ENCODE results near the gene CITED1.
A peak's percentile ranks its signal among the peaks of the same experiment; 100 is the strongest.

CITED1 gene

GRCh38 chrX:72265263-72265662, 40.5 kb downstream of the CITED1 start:
- TF ChIP-seq FOXP2 (optimal IDR thresholded peaks at IDR 0.05; ENCODE audit: borderline replicate concordance, extremely low read depth, extremely low read length, insufficient read depth) (no peak), TAF1 (IDR thresholded peaks at IDR 0.05; ENCODE audit: borderline replicate concordance, insufficient read depth, low read length) (no peak), POLR2AphosphoS5 (IDR thresholded peaks at IDR 0.05; ENCODE audit: low read depth, low read length) (no peak), SIN3A (IDR thresholded peaks at IDR 0.05; ENCODE audit: borderline replicate concordance, insufficient read depth, low read length) (no peak)
- TF ChIP-seq, protein P1, sequence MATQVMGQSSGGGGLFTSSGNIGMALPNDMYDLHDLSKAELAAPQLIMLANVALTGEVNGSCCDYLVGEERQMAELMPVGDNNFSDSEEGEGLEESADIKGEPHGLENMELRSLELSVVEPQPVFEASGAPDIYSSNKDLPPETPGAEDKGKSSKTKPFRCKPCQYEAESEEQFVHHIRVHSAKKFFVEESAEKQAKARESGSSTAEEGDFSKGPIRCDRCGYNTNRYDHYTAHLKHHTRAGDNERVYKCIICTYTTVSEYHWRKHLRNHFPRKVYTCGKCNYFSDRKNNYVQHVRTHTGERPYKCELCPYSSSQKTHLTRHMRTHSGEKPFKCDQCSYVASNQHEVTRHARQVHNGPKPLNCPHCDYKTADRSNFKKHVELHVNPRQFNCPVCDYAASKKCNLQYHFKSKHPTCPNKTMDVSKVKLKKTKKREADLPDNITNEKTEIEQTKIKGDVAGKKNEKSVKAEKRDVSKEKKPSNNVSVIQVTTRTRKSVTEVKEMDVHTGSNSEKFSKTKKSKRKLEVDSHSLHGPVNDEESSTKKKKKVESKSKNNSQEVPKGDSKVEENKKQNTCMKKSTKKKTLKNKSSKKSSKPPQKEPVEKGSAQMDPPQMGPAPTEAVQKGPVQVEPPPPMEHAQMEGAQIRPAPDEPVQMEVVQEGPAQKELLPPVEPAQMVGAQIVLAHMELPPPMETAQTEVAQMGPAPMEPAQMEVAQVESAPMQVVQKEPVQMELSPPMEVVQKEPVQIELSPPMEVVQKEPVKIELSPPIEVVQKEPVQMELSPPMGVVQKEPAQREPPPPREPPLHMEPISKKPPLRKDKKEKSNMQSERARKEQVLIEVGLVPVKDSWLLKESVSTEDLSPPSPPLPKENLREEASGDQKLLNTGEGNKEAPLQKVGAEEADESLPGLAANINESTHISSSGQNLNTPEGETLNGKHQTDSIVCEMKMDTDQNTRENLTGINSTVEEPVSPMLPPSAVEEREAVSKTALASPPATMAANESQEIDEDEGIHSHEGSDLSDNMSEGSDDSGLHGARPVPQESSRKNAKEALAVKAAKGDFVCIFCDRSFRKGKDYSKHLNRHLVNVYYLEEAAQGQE (IDR thresholded peaks at IDR 0.05; ENCODE audit: insufficient read depth in 1 of 2, low read depth in 2 of 2, low read length in 2 of 2) = no peak

GRCh38 chrX:72262077-72262476, 43.6 kb downstream of the CITED1 start:
- TF ChIP-seq SIN3A (IDR thresholded peaks at IDR 0.05; ENCODE audit: borderline replicate concordance, insufficient read depth, low read length) = no peak
- TF ChIP-seq POLR2AphosphoS5 (IDR thresholded peaks at IDR 0.05; ENCODE audit: low read depth, low read length) = no peak
- TF ChIP-seq, protein P1 (IDR thresholded peaks at IDR 0.05; ENCODE audit: insufficient read depth in 1 of 2, low read depth in 2 of 2, low read length in 2 of 2) = no peak
- no peak for TF ChIP-seq FOXP2 (optimal IDR thresholded peaks at IDR 0.05; ENCODE audit: borderline replicate concordance, extremely low read depth, extremely low read length, insufficient read depth)
- TF ChIP-seq TAF1 (IDR thresholded peaks at IDR 0.05; ENCODE audit: borderline replicate concordance, insufficient read depth, low read length) = no peak

- TF ChIP-seq, protein P1 (IDR thresholded peaks at IDR 0.05; ENCODE audit: insufficient read depth in 1 of 2, low read depth in 2 of 2, low read length in 2 of 2) = no peak
- TF ChIP-seq POLR2AphosphoS5 (IDR thresholded peaks at IDR 0.05; ENCODE audit: low read depth, low read length) (no peak), FOXP2 (optimal IDR thresholded peaks at IDR 0.05; ENCODE audit: borderline replicate concordance, extremely low read depth, extremely low read length, insufficient read depth) (no peak), TAF1 (IDR thresholded peaks at IDR 0.05; ENCODE audit: borderline replicate concordance, insufficient read depth, low read length) (no peak), SIN3A (IDR thresholded peaks at IDR 0.05; ENCODE audit: borderline replicate concordance, insufficient read depth, low read length) (no peak)
Measured at GRCh38 chrX:72260448-72260847, 45.3 kb downstream of the CITED1 start.

GRCh38 chrX:72258174-72258573, 47.5 kb downstream of the CITED1 start:
- TF ChIP-seq POLR2AphosphoS5 (IDR thresholded peaks at IDR 0.05; ENCODE audit: low read depth, low read length) = no peak
- TF ChIP-seq FOXP2 (optimal IDR thresholded peaks at IDR 0.05; ENCODE audit: borderline replicate concordance, extremely low read depth, extremely low read length, insufficient read depth) = no peak
- peak; percentile 21; the same call in 1 of the 2 replicates for TF ChIP-seq TAF1 (IDR thresholded peaks at IDR 0.05; ENCODE audit: borderline replicate concordance, insufficient read depth, low read length)

DNA sequence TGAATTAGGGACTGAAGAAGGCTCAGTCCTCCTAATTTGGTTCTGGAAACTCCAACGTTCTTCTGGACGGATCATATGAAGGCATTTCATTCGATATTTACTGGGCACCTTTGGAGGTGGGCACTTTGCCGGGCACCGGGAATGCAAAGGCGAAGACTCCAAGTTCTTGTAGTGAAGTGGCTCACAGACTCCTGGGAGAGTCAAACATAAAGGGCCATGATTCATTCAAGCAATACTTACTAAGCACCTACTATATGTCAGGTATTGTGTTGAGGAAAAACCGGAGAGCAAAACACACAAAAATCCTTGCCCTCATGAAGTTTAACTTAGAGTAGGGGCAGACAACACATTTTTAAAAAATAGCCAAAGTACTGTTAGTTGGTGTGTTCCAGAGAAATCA, 49.9 kb downstream of the CITED1 start:
- TF ChIP-seq, protein P1 (IDR thresholded peaks at IDR 0.05; ENCODE audit: insufficient read depth in 1 of 2, low read depth in 2 of 2, low read length in 2 of 2) = no peak
- TF ChIP-seq POLR2AphosphoS5 (IDR thresholded peaks at IDR 0.05; ENCODE audit: low read depth, low read length) (no peak), TAF1 (IDR thresholded peaks at IDR 0.05; ENCODE audit: borderline replicate concordance, insufficient read depth, low read length) (no peak), FOXP2 (optimal IDR thresholded peaks at IDR 0.05; ENCODE audit: borderline replicate concordance, extremely low read depth, extremely low read length, insufficient read depth) (no peak), SIN3A (IDR thresholded peaks at IDR 0.05; ENCODE audit: borderline replicate concordance, insufficient read depth, low read length) (no peak)

Data from PFSK-1 (cell line).